Inferior parietal cortex (tissue), 1 donor: ENCODE measurements around the gene ATP6V1F.
A peak's percentile ranks its signal among the peaks of the same experiment; 100 is the strongest.

Experiments
- DNase-seq: peaks from one replicate; pipeline ENCODE4 v3.0.0-alpha.2; 2016; ENCODE audit errors: extremely low spot score

The ATP6V1F gene

DNA sequence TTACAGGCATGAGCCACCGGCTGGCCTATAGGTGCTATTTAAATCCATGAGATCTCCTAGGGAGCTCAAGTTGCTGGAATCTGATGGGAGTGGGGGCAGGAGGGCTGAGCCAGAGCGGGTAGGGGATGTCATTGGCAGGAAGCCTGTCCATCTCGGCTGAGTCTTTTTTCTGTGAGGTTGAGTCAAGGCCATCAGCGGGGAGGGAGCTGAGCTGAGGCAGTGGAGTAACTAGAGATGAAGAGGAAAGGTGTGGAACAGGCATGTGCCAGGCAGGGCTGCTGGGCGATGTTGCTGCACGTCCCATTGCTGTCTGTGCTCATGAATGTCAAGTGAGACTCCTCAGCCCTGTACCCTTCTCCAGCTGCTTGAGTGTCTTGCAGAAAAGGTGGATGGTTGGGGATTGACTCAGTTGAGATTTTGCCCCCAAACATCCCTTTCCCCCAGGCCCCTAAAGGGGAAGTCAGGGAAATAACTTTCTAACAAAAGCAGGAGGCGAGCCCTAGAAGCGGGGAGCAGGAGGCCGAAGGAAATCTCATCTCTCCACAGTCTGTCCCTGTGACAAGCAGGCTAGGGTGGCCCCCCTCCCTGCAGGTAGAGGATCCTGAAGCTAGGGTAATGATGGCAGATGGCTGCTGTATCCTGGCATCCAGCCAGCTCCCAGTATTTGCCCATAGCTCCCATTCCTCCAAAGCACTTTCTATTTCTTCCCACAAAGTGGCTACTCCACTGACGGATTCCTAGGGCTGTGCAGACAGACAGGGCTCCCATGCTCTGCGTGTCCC lies 5.4 kb downstream of the ATP6V1F start:
- DNase-seq = no peak

DNA sequence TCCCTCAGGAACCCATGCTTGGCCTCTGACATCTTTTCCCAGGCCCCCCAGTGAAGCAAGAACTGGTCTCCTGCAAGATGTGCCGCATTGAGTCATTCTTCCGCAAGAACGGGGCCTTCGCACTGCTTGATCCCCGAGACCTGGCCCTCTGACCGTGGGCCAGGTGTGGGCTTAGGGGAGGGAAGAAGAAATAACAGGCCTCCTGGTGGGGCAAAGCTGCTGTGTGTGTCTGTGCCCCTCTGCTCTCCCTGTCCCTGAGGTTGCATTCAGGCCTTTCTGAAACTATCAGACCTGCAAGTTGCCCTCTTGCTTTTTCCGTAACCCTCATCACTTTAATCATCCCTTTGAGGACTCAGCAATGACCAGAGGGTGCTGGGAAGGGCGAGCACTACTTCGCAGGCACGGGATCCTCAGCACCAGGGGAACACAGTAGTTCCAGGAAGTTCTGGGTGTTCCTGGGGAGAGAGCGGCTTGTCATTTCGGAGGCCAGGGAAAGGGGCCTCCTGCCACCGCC lies 6.0 kb downstream of the ATP6V1F start:
- no peak for DNase-seq

DNA sequence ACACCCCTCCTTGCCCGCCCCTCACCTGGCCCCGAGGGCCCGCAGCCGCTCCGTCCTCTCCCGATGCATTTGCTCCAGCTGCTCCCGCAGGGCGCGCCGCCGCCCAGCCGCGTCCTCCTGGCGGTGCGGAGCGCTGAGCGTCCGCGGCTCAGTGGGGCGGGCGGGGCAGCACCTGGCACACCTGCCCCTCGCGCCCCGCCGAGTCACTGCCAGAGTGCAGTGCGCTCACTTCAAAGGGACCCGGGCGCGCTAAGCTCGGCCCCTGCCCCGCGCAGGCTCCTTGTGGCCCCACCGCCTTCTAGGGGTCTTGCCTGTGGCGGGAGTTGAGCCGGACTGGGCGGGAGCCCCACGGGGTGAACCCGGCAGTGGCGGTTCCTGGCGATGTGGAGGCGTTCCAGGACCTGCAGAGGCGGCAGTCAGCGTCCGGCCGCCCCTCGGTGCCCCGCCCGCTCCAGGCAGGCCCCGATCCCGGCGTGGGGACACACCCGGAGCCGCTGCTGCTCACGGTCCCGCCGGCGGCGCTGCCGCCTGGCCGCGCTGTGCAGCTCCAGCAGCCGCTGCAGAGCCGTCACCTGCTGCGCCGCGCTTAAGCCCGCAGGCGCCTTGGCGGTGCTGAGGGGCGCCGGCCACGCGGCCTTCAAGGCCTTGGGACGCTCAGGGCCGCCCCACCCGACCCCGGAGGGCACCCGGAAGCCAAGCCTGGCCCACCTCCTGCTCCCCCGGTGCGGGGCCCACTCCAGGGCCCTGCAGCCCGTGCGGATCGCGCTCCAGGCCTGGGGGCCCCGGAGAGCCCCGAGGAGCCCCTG lies 6.7 kb downstream of the ATP6V1F start:
- peak; percentile 27 for DNase-seq

DNA sequence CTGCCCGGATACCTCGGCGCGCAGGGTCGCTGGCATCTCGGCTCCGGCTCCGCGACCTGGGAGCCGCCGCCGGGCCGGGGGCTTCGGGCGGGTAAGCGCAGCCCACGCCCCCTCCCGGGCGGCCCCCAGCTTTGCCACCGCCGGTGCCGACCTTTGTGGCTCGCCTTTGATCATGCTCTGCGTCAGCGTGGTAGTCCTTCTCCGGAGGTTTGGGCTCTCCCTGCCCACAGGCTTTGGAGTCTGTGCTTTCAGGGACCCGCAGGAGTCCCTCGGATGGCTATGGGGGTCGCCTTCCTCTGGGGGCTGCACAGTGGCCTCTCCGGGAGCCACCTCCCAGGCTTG lies 7.3 kb downstream of the ATP6V1F start:
- DNase-seq = no peak

DNA sequence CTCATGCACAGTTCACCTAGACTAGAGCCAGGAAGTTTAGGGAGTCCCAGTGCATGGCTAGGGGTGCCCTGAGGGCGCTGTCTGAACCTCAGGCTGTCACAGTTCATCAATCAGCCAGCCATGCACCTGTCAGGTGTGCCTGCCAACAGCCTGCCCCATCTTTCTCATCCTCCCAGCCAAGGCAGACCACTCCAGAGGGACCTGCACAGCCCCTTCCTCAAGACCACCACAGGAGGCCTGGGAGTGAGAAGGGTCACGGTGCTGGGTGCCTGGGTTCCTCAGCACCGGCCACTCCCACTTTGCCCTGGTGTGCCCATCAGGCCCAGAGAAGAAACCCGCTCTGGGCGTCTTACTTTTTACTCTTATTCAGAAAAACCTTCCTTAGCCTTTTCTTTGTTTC lies 8.4 kb downstream of the ATP6V1F start:
- DNase-seq = no peak

DNA sequence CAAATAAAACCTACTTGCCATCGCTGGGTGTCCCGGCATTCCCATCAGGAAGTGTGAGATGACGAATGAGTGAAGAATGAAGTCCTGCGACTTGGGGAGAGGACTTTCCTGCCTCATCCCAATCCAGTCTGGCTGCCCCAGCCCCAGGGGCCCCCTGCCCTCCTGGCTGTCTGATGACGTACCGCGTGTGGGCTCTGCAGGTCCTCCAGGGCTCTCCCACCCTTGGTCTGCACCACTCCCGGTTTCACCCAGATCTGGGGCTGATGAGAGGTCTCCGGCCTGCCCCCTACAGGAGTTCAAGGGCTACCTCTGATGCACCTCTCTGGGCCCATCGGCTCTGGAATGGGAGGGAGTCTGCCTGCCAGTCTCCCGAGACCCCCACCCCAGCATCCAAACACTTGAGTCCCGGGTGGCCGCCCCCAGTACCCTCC lies 9.8 kb downstream of the ATP6V1F start:
- DNase-seq = no peak

DNA sequence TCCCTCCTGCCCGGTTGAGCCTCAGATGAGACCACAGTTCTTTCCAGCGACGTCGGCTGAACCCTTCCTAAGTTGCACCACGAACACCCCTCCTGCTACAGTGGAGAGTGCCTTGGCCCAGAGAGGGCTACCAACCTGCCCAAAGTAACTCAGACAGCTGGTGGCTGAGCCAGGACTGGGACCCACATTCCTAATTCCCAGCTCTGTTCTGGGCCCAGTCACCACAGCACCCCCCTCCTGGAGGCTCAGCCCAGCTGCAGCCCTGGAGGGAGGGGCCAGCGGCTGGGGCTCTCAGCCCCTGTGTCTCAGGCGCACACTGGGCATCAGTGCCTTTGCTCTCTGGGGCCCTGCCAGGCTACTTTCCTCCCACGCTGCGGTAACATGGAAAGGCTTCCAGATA lies 10.6 kb downstream of the ATP6V1F start:
- no peak for DNase-seq

DNA sequence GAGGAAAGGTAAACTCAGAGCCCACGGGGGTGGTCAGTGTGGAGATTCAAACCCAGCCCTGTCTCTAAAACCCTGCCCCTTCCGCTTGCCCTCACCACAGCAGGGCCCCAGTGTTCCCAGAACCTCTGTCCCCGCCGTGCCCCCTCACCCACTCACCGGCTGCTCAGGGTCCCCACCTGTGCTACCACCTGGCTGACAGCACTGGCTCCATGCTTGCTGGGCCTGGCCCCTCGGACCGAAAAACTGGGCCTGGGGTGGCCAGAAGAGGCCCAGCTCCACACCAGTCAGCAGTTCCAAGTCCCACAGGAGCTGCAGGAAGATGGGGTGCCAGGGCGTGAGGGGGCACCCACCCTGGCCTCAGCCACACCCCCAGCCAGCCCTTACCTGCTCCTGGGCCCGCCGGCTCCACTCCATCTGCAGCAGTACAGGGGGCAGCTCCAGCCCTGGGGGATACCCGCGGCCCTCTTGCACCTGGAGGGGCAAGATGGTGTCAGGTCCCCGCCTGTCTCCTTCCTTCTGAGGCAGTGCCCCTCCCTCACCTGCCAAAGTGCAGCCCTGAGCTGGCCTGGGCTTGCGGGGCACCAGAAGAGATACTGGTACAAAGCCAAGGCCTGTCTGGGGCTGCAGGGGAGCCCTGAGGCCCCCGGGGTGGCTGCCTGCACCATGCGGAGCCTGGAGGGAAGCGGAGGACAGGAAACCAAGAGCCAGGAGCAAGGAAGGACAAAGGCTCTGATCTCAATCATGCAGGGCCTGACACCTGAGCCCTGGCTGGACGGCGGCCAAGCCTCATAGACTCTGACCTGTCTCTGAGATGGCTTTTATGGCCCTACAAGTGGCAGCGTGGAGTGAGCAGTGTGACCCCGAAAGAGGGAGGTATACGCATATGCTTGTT lies 11.7 kb downstream of the ATP6V1F start:
- no peak for DNase-seq

DNA sequence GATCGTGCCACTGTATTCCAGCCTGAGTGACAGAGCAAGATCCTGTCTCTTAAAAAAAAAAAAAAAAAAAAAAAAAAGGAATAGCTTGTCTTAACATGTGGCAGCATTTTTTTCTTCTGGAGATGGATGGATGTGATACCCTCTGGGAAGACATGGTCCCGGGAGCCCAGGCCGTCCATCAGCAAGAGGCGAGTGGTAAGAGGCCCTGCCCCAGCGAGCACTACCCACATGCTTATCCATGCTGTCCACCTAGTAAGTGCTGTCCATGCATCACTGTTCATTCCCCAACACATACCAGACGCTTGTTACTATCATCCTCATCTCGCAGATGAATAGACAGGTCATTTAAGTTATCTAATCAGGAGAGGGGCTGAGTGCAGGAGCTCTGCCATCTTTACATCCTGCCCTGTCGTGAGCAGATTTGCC lies 12.9 kb downstream of the ATP6V1F start:
- no peak for DNase-seq

DNA sequence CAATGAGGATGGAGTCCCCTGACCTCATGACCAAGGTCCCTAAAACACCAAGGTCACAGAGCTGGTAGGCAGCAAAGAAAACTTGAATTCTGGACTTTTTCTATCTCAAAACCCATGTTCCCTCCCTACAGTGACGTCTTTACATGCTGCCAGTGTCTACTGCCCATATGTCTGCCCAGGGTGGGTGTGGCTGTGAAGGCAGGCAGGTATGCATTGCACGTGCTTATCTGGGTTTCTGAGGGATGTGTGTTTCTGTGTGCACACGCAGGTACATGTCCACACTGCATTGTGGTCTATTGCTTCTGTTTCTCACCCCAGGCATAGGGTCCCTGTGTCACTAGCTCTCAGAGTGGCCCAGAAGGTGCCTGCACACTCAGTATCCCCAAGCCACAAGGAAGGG lies 13.5 kb downstream of the ATP6V1F start:
- no peak for DNase-seq

DNA sequence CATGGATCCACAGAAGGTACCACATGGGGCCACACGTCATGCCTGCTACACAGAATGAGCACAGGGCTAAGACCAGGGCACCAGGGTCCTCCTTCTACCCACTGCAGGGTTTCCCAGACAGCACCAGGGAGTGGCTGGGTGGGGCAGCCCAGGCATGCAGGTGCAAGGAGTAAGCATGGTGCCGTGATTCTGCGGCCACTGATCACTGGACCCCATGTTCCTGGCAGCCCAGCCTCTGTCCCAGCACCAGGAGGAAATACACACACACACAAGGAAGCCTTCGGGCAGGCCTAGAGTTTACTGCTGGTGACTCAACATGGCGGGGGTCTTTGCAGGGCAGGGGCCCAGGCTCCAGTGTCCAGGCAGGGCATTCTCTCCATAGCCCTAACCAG lies 13.9 kb downstream of the ATP6V1F start:
- DNase-seq = no peak

DNA sequence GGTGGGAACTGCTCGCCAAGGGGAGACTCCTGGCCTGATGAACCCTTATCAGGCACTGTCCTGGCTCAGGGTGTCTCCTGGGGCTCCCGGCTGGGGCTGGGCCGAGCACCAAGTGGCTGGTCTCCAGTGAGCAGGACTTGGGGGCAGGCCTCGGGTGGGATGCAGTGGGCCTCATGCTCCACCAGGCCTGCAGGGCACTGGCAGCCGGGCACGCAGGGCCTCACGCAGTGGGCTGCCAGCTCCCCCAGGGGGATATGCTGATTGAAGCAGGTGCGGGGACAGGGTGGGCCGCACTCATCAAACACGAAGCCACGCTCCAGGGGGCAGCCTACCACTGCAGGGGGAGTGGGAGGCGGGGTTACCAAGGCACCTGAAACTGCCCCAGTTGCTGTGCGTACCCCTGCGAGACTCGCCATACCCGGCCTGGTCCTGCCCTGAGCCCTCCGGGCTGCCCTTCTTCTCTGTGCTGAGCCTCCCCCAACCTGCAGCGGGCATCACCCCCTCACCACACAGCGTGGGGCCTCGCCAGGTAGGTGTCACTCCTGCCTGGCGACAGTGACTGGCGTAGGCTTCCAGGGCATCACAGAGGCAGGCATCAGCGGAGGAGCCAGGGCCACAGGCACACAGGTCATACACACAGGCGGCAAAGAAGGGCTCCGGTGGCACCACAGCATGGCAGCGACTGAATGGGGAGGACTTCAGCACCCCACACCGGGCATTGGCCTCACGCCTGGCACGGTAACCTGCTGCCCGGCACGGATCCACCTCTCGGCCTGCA lies 14.5 kb downstream of the ATP6V1F start:
- DNase-seq = no peak

DNA sequence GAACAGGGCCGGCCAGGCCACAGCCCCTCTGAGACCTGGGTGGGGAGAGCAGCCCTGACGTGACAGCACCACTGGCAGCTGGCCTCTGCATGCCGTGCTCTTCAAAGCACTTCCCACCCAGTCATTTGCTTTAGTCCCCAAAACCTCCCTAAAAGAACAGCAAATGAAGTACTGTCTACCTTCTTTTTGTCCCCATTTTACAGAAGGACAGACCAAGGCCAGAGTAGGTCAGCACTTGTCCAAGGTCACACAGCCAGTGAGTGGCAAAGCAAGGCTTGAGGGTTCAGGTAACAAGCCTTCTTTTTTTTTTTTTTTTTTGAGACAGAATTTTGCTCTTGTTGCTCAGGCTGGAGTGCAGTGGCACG lies 15.1 kb downstream of the ATP6V1F start:
- DNase-seq = no peak

DNA sequence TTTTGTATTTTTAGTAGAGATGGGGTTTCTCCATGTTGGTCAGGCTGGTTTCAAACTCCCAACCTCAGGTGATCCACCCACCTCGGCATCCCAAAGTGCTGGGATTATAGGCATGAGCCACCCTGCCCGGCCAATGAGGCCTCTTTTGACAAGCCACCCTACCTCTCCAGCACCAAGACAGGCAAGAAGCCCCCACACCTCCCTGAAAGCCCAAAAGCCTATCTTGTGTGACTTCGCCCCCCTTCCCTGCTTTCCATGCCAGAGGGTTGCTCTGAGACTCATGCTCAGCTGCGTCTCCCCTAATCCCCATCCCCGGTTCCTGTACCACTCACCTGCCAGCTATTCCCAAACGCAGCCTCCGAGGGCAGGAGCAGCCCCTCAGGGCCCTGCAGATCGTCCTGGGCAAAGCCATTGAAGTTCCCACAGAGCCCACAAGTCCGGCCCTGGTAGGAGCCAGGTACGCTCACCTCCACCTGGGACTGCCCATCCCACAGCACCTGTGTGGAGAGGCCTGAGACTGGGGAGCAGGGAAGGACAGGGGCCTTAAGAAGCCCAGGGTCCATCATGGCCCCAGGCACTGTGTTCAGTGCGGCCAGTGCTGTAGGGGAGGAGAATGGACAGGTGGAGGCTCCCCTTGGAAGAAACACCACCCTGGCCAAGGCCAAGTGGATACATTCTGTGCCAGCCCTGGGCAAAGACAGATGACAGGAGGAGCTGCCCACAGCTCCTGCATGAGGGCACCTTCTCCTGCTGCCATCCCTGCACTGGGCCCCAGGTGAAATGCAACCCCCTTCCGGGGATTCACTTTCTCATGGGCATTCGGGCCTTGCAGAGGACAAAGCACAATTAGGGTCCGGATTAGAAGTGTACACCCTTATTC lies 15.8 kb downstream of the ATP6V1F start:
- DNase-seq = no peak

DNA sequence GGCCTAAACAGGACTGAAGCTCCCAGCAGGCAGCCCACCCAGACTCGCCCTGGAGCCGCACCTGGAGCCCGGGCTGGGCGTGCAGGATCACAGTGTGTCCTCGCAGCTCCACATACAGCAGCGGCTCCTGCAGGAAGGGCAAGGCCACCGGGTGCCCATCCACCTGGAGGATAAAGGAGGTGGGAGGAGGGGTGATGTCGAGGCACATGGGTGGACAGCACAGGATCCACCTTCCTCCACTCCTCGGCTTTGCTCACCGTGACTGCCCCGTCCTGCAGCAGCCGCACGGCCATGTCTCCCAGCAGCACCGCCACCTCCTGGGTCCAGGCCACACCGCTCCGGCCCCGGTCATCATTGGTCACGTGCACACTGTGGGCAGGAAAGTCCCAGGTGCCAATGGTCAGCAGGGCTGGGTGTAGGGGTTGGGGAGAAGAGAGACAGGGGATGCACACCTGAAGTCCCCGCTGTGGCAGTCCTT lies 16.8 kb downstream of the ATP6V1F start:
- DNase-seq = no peak

DNA sequence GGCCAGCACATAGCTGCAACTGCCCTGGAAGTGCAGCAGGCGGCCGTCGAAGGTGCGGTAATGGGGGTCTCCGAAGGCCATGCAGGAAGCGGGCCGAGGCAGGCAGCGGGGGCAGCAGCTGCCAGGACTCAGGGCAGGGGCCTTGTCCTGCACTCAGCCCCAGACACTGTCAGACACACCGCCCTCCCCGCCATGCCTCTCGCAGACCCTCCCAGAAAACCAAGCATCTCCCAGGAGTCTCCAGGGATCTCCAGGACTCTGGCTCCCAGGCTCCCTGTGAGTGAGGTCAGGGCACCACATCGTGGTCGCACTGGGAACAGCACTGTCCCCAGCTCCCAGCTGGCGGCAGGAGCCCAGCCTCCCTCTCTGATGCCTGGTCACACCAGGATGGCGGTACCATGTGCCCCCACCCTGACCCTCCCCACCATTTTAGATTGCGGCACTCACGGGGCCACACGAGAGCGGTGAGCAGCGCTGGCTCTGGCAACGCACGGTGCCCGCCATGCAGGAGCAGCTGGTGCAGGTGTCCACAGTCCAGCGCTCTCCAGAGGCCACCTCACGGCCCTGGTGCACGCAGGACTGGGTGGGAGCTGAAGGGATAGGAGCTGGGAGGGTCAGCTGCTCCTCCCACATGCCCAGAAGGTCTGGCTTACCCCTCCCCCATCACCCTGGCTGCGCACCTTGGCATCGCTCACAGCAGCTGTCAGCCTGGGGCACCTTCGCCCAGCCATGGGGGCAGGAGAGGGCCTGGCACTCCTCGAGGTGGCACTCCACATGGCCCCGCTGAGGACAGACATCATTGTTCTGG lies 17.5 kb downstream of the ATP6V1F start:
- peak; percentile 74 for DNase-seq

DNA sequence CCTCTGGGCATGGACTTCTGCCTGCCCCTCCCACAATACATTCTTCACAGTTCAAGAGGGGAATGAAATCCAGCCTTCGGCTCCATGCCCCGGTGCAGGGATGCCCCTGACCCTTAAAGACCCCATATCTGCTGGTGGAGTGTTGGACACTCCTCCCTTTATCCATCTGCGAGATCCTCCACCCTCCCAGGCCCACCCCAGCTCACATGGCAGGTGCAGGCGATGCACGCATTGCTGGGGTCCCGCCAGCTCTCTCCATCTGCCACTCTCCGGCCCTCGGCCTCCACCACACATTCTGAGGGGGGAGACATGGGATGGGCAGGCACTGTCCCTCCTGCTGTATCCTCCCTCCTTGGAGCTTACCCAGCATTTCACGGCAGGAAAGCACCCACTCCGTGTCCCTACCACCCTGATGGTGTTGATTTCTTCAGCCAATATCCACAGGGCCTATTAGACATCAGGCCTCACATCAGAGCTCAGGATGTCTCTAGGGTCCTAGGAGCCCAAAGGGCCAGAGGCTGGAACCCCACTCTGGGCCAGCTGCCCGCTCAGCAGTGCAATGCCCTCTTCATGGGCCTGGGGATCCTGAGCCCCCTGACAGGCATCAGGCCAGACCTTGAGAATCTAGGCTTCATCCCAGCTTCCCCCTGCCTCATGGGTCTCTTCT lies 18.3 kb downstream of the ATP6V1F start:
- DNase-seq = no peak

DNA sequence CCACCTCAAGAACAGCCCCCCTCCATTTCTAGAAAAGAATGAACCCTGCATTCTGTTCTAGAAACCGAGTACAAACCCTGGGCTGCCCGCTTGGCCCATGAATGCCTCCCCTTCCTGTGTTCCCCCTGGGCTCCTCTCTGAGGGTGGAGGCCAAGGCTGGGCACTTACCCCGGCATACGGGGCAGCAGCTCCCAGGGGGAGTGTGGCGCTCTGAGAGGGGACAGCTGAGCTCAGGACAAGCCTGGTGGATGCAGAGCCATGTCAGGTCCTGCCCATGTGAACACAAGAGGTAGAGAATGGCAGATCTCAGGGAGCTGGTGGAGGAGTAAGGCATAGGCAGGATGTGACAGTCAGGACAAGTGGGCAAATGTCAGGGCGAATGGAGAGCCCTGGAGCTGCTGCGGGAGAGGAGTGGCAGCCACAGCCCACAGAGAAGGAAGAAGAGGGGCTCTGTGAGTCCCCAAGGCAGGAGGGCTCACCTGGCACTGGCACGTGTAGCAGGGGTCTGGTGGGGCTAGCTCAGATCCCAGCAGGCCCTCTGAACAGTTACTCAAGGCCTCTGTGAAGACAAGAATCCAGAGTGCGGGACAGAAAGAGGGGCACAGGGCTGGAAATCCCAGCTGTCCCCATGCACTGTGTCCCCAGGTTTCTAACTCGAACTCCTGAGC lies 18.9 kb downstream of the ATP6V1F start:
- no peak for DNase-seq
